ENCODE measurements around the gene HDAC9.
"Not testable (repeated sequence)": the region's sequence is repeated elsewhere in the genome, so short reads cannot be mapped to it uniquely, and the experiment has no call there.

The HDAC9 gene

DNA sequence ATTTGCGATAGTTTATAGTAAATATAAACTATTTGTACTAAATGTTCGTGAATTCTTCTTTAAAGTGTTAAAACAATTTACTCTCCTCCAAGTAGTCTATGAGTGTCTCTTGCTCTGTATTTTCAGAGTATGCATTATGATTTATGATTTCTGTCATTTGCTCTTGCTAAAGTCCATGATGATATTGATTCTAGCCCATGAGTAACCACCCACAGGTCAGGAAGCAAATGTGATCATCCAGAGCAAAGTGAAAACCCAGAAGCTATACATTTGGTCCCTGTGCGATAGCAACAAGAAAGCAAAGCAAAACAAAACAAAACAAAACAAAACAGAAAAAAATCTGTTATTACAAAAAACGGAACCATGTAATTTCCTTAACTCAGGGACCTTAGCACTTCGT, 225.9 kb downstream of the HDAC9 start:
- DNase-seq (ENCODE audit: low read depth in 3 of 3) = no peak

GRCh38 chr7:18724318-18724717, 228.8 kb downstream of the HDAC9 start:
- no peak for DNase-seq (ENCODE audit: low read depth in 3 of 3)

GRCh38 chr7:18727115-18727870, 231.7 kb downstream of the HDAC9 start:
- no peak for DNase-seq (ENCODE audit: low read depth in 3 of 3)

DNA sequence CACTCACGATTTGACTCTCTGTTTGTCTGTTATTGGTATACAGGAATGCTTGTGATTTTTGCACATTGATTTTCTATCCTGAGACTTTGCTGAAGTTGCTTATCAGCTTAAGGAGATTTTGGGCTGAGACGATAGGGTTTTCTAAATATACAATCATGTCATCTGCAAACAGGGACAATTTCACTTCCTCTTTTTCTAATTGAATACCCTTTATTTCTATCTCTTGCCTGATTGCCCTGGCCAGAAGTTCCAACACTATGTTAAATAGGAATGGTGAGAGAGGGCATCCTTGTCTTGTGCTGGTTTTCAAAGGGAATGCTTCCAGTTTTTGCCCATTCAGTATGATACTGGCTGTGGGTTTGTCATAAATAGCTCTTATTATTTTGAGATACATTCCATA, 240.5 kb downstream of the HDAC9 start:
- not testable (repeated sequence) for DNase-seq (ENCODE audit: low read depth in 3 of 3)

- DNase-seq (ENCODE audit: low read depth in 3 of 3) = no peak
These were observed 245.0 kb downstream of the HDAC9 start for GRCh38 chr7:18740579-18740988.

DNA sequence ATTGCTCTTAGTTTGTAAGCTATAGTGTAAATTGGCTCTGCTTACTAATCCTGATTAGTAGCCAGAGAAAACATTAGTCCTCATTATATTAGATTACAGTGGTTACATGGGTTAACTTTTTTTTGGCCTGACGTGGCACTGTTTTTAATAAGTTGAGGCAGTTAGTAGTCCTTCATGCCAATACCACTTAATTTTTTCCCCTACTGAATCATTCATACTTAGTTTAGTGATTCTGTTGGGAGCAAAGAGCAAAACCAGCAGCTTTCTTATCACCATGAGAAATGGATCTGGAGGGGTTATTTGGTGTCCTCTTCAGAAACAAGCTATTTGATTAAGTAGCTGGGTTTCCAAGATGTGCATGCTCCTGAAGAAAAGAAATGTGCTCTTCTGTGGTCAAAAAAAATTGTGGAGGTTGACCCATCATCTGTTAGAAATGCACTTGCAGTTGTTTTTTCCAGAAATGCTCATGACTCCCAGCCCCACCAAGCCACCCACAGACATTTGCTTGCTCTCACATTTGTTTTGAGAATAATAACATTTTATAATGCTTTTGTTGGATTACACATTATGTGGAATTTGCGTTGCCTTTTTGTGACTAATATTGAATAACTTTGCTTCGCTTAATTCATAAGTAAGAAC, 258.5 kb downstream of the HDAC9 start:
- DNase-seq (ENCODE audit: low read depth in 3 of 3) = no peak

- no peak for DNase-seq (ENCODE audit: low read depth in 3 of 3)
These were observed 259.2 kb downstream of the HDAC9 start for GRCh38 chr7:18754766-18755165.

DNA sequence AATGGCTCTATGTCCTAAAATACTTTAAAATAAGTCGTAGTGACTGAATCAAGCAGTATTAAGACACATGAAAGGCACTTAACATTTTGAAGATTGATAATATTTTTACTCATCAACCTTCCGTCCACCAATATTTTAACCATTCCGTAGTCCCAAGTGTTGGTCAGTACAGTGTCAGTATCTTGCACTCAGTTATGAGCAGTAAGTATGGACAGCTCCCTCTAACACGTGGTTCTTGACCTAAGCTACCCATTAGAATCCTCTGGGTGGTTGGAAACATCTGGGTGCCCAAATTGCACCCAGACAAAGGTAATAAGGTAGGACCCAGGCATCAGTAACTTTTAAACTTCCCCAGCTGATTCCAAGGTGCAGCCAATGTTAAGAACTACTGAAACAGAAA, 260.2 kb downstream of the HDAC9 start:
- DNase-seq (ENCODE audit: low read depth in 3 of 3) = no peak

GRCh38 chr7:18756378-18757050, 261.0 kb downstream of the HDAC9 start:
- no peak for DNase-seq (ENCODE audit: low read depth in 3 of 3)

DNA sequence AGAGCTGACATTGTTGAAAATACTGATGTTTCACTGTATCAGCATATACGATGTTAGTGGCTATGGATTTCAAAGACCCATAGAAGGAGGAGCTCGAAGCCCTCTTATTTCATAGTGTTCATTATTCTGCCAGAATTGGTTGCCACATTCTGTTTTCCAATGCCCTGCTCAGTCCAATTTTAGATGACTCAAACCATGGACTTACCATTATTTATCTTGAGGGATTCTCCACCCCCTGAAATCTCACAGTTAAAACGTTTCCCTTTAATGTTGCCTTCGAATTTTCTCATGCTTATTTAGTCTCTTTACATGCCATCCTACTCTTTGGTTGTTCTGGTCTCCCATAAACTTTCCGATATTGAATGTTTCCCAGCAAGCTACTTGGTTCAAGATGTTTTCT, 264.5 kb downstream of the HDAC9 start:
- no peak for DNase-seq (ENCODE audit: low read depth in 3 of 3)

DNA sequence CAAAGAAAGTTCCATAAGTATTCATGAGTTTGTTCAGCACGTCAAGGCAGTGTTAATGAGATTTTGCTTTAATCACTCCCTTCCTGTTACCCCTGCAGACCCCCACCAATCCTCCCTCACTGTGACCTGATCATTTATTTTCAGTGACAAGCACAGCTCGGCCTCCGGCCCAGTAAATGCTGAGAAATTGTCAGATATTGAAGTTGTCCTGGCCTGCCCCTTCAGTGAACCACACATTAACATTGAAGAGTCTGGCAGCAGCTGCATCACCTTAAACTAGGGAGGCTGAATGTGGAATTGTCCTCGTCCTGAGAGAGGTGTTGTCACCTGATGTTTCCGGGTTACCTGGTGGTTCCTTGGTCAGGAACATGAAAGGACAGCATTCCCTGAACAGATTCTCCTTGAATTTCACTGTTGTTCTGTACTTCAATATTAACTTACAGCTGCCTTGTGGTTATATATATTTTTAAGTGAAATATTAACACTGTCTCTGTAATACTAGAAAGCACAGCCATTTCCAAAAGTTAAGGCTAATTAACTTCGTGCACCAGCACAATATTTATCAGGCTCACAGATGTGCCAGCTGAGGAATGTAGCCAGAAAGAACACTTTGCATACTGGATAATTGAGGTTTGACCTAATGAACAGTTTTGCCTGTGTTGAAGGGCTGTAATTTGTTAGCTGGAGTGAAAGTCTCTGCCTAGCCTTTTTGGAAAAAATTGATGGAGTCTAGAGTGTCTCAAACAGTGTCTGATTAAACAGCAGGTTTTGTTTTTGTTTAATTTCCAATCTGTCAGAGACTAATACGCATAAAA, 265.3 kb downstream of the HDAC9 start:
- no peak for DNase-seq (ENCODE audit: low read depth in 3 of 3)

- DNase-seq (ENCODE audit: low read depth in 3 of 3) = no peak
These were observed 266.6 kb downstream of the HDAC9 start for GRCh38 chr7:18762189-18762588.

- DNase-seq (ENCODE audit: low read depth in 3 of 3) = no peak
These were observed 272.7 kb downstream of the HDAC9 start for GRCh38 chr7:18768256-18768655.

DNA sequence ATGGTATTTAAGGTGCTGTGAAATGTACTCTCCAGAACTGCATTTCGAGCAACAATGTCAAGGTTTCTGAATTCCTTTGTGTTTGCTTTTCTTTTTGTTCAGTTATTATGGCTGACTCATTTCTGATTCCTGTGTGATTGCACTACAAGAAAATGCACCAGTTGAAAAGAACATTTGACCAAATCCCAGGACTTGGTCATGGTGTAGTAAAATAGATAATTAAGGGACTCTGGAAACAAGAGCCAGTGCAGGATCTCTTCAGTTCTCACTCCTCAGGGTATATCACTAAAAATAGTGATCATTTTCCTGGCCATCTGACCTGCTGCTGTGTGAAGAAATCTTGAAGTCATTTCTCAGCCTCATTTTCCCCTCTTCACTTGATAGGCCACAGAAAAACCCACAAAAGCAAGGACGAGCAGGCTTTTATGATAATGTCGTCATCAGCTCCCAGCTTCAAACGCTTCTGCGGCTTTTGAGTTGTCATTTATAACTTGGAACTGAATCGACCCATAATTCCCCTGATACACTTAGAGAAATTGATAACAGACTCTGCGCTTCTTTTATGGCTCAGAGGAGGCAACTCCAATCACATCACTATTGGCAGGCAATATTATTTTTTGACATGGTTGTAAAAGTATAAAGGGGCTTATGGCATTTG, 274.7 kb downstream of the HDAC9 start:
- no peak for DNase-seq (ENCODE audit: low read depth in 3 of 3)

GRCh38 chr7:18770822-18771221, 275.3 kb downstream of the HDAC9 start:
- DNase-seq (ENCODE audit: low read depth in 3 of 3) = no peak

- no peak for DNase-seq (ENCODE audit: low read depth in 3 of 3)
These were observed 276.5 kb downstream of the HDAC9 start for GRCh38 chr7:18771834-18772566.

DNA sequence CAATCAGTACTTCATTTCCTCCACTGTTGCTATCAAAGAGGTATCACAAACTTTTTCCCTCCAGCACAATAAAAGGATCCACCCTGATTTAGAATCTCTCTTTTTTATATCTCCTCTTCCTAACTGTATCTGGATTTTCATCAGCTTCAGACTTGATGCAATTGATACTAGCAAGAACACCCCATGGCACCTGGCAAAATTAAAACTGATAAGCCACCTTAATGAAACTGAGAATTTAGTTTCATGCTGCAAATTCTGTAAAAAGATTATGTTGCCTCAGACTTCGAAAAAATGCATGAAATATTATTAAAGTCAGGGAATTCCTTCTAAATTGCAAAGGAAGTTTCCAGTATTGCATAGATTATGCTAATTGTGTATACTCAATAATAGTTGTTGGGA, 277.0 kb downstream of the HDAC9 start:
- DNase-seq (ENCODE audit: low read depth in 3 of 3) = no peak

- DNase-seq (ENCODE audit: low read depth in 3 of 3) = no peak
These were observed 281.8 kb downstream of the HDAC9 start for GRCh38 chr7:18777314-18777713.

DNA sequence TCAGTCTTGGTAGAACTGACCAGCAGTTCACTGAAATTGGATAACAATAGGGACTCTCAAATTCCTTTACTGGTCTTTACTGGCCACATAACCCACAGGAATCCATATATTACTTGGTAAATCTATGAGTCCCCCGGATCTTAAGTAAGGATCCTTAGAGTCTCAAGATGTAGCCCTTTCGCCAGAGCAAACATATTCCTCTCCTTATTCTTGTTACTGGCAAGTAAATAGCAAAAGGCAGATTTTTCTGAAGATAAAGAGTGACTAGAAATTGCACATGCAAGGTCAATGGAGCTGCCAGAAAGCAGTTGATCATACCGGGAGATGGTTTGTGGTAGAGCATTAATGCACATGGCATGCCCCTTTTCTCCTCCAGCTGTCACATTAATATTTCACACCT, 283.0 kb downstream of the HDAC9 start:
- DNase-seq (ENCODE audit: low read depth in 3 of 3) = no peak

DNA sequence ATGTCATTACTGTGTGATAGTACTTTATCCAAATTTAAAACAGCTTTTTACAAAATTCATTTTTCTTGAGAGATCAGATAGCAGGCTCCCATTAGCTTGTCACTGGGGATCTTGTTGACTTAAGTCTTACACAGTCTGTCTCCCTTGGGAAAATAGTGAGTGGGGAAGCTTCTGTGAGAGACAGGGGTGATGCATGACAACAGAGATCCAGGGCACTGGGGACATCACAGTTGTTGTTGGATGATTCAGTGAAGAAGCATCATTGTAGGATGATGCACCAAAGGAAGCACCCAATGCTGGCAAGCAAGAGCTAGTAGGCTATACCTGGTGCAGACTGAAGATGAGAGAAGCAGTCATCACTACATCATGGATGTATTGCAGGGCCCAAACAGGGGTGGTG, 284.7 kb downstream of the HDAC9 start:
- no peak for DNase-seq (ENCODE audit: low read depth in 3 of 3)

- no peak for DNase-seq (ENCODE audit: low read depth in 3 of 3)
These were observed 285.4 kb downstream of the HDAC9 start for GRCh38 chr7:18780938-18781337.
